Epithelial cell of prostate (primary cell): ENCODE data around the gene LENG8.

Source experiments
- DNase-seq: peaks from one replicate; pipeline ENCODE4 v3.0.0-alpha.2; 2011; ENCODE audit warnings: low read depth, low spot score
- H3K27ac ChIP-seq: fragments of 450-650 bp; 2 replicates; pipeline ENCODE4 v1.5.1; 2017; ENCODE audit warnings: mild to moderate bottlenecking

LENG8 gene

DNA sequence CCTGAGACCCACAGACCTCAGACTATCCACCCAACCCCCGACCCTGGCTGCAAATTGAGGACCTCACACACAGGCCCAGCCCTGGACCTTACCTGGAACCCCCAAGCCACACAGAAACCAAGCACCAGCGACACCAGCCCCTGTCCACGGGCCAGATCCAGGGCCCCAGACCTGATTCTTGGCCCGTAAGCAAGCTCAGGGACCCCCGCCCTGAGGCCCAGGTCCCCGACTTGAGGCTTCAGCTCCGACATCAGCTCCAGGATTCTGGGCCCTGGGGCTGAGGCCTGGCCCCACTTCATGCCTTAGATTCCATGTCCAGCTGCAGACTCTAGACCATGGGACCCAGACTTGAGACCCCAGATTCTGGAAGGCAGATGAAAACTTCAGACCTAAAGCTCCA, 27.5 kb upstream of the LENG8 start:
- DNase-seq, result no peak

GRCh38 chr19:54422136-54422535, 26.9 kb upstream of the LENG8 start:
- H3K27ac ChIP-seq, result no peak overlapping the region
- no peak for DNase-seq

More for the DNA sequence above, 27.5 kb upstream of the LENG8 start:
- H3K27ac ChIP-seq, result no peak overlapping the region

- DNase-seq, result no peak
- no peak overlapping the region for H3K27ac ChIP-seq
Measured at GRCh38 chr19:54424201-54424600, 24.8 kb upstream of the LENG8 start.

- H3K27ac ChIP-seq, result no peak overlapping the region
- no peak for DNase-seq
Measured at GRCh38 chr19:54424660-54425381, 24.2 kb upstream of the LENG8 start.

DNA sequence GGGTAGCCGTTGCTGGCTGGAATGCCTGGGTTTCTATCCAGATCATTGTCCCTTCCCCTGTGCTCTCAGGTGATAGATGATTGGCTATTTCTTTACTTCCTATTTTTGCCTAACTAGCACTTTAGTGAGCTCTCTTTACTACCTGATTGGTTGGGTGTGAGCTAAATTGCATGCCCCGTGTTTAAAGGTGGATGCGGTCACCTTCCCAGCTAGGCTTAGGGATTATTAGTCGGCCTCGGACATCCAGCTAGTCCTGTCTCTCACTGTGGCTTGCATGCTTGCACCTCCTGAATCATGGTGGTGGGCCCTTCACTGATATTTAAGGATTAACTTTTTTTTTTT, 23.6 kb upstream of the LENG8 start:
- DNase-seq, result no peak
- H3K27ac ChIP-seq, result no peak overlapping the region

GRCh38 chr19:54426291-54426931, 22.6 kb upstream of the LENG8 start:
- H3K27ac ChIP-seq, result no peak overlapping the region
- no peak for DNase-seq

DNA sequence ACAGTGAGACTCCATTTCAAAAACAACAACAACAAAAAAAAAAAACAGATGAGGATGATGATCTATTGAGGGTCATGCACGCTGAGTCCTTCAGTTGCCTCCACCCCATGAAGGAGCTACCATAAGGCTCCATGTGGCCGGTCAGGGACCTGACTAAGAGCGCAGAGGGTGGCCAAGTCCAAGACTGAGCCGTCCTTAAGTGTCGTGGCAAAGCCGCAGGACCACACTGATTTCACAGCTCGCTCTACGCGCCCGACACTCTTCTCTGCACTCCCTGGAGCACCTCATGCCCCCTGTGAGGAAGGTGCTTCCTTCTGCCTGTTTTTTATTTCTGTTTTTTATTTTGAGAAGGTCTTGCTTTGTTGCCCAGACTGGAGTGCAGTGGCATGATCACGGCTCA, 21.4 kb upstream of the LENG8 start:
- no peak overlapping the region for H3K27ac ChIP-seq
- no peak for DNase-seq

- H3K27ac ChIP-seq, result no peak overlapping the region
Measured at GRCh38 chr19:54428323-54429175, 20.4 kb upstream of the LENG8 start.

DNA sequence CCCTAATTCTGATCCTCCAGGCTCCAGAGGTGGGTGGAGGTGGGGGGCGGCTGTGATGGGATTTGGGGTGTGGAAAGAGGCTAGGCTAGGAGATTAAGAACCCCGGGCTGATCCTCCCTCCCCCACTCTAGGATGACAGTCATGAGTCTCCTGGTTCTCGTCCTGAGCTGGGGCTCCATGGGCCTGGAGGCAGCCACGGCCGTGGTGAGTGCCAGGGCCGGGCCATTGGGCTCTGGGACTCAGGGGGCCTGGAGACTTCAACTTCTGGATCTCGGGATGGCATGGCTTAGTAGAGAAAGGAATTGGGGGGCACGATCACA, 19.9 kb upstream of the LENG8 start:
- DNase-seq, result no peak
- H3K27ac ChIP-seq, result no peak overlapping the region

More at GRCh38 chr19:54428323-54429175, 20.4 kb upstream of the LENG8 start:
- no peak for DNase-seq

DNA sequence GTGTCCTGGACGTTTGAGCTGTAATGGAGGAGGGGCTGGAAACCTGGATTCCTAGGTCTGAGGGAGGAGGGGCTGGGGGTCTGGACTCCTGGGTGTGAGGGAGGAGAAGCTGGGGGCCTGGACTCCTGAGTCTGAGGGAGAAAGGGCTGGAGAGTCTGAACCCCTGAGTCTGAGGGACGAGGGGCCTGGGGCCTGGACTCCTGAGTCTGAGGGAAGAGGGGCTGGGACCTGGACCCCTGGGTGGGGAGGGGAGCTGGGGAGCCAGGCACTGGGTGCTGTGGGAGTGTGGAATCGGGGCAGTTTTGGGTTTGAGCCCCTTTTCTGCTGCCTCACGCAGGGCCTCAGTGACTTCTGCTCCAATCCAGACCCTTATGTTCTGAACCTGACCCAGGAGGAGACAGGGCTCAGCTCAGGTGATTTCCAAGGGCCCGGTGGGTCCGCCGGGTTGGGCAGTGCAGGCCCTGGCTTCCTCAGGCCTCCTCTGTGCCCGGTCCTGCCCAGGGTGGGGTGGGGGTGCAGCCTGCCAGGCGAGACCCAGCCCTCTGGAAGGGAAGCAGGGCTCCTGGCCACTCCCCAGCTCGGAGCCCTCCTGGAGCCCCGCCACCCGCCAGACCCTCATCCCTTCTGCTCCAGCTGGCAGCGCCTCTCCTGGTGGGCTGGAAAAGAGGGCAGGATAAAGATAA, 19.3 kb upstream of the LENG8 start:
- DNase-seq, result no peak
- no peak overlapping the region for H3K27ac ChIP-seq

DNA sequence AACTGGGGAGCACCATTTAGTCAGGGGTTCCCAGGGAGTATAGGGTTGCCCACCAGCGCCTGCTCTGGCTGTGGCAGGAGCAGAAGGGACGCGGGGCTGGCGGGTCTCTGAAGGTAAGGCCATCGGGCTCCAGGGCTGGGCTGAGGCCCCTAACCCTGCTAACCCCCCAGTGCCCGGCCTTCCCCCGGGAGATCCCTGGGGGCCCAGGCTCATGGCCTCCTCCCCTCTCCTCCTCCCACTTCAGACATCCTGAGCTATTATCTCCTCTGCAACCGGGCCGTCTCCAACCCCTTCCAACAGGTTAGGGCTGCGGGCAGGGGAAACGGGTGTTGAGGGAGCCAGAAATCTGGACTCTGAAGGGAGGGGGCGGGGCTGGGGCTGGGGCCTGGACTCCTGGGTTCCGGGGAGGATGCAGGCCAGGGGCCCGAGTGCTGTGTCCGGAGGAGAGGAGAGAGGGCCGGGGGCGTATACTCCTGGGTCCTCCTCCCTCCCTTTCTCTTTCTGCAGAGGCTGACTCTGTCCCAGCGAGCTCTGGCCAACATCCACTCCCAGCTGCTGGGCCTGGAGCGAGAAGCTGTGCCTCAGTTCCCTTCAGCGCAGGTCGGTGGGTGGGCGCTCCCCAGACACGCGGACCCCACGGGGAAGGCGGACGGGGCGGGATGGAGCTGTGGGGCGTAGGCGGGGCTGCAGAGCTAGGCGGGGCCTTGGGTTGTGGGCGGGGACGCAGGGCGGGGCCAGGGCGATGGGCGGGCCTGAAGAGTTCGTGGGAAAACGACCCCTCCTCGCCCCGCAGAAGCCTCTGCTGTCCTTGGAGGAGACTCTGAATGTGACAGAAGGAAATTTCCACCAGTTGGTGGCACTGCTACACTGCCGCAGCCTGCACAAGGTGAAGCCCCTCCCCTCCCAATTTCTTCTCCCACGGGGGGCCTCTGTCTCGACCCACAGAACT, 18.4 kb upstream of the LENG8 start:
- no peak for DNase-seq
- peak overlapping the region; percentile 79 for H3K27ac ChIP-seq

- H3K27ac ChIP-seq, result peak overlapping the region; percentile 79
- peak; percentile 36 for DNase-seq
Measured at GRCh38 chr19:54431255-54431838, 17.7 kb upstream of the LENG8 start.

GRCh38 chr19:54432144-54432738, 16.8 kb upstream of the LENG8 start:
- H3K27ac ChIP-seq, result peak overlapping the region; percentile 79
- peak; percentile 82 for DNase-seq

DNA sequence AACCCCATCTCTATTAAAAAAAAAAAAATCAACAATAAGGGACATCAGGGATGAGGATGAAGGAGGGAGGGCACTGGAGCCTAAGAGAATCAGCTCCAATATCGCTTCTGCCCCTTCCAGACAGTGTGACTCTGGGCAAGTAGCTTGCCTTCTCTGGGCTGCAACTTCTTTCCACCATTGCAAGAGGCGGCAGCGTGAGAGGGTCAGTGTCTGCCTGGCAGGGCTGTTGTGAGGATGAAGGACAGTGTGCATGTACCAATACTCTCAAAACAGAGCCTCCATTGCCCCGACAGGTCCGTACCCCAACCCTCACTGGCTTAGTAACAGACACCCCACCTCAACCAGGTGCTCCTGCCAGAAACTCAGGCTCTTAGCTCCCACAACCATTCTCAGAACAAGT, 15.3 kb upstream of the LENG8 start:
- no peak overlapping the region for H3K27ac ChIP-seq
- DNase-seq, result no peak

DNA sequence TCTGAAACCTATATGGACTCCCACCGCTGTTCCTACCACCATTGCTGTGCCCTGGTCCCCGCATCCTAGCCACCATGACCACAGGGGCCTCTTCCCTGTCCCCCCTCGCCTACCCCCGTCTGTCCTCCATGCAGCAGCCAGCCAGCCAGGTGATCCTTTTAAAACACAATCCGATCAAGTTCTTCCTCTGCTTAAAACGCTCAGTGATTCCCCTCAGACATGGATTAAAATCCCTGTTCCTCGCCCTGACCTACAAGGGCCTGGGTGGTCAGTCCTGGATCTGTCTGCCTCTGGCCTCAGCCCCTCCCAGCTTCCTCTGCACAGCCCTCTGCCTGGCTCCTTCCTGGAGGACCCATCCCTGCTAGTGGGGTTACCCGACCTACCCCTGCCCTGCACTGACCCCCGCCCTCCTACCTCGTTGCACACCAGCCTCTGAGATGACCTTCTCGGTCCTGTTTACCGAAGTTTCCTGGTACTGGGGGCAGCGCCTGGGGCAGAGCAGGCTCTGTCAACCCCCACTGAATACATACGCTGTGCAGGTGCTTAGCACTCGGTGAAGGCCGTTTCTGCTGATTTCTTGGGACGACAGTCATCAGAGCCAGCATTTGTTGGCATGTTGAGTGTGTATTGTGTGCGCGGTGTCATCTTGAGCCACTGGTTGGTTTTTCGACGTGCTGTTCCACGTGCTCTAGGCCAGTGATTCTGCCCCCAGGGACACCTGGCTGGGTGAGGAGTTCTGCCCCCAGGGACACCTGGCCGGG, 14.7 kb upstream of the LENG8 start:
- DNase-seq, result no peak
- H3K27ac ChIP-seq, result no peak overlapping the region

DNA sequence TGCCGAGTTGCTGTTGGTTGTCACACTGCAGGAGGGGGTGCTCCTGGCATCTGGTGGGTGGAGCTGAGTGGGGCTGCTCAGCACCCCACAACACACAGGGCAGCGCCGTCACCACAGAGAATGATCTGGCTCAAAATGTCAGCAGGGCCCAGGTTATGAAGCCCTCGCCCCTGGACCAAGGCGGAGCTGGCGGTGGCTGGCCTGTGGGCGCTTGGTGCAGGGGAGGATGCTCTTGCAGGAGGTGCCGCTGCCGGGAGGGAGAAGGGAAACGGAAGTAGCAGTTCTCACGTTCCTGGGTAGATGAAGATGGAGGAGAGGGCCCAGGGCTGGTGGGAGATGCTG, 14.2 kb upstream of the LENG8 start:
- no peak for DNase-seq
- no peak overlapping the region for H3K27ac ChIP-seq

- no peak overlapping the region for H3K27ac ChIP-seq
- DNase-seq, result no peak
Measured at GRCh38 chr19:54435551-54436016, 13.4 kb upstream of the LENG8 start.

GRCh38 chr19:54436031-54436523, 12.9 kb upstream of the LENG8 start:
- DNase-seq, result no peak

More at GRCh38 chr19:54436031-54436523, 12.9 kb upstream of the LENG8 start:
- H3K27ac ChIP-seq, result no peak overlapping the region
